ENCODE data around the gene RBCK1. TPM values are rescaled to one million over a fixed set of nuclear protein-coding genes. Genes with fewer than 3 reads are reported as not detected.

The RBCK1 gene
- total RNA-seq, result 55.2 TPM

DNA sequence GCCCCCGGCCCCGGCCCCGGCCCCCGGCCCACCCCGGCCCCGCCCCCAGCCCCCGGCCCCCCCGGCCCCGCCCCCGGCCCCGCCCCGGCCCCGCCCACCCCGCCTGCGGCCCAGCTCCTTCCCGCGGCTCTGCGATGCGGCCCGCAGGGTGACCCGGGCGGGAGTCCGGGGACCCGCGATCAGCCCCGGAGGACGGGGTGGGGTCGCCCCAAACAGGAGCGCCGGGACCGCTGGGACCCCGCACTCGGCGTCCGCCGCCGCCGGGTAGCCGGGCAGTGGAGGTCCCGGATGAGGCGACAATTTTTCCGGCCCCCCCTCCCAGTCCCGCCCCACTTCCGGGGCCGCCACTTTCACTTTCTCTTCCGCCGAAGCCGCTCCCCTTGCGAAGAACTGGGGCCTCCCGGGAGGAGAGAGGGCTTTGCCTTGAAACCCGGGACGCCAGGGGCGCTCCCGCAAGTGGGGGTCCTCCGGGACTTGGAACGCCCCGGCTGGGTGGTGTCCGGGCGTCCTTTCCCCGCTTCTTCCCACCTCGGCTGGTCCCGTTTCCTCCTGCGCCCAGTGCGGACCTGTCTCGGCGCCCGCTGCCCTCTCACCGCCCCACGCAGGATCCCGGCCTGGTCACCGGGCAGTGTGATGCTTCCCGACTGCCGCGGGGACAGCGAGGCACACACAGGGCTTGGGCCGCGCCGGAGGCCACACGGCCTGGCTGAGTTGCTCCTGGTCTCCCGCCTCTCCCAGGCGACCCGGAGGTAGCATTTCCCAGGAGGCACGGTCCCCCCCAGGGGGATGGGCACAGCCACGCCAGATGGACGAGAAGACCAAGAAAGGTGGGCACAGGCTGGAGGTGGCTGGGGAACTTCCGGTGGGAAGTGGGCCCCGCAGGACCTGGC, at the start of gene RBCK1:
RBCK1 (plus strand) TSS at position 347 of the 890 bp plus-strand sequence; CDS start at position 806, 459 bp downstream.
- ATAC-seq, result peak; percentile 76

DNA sequence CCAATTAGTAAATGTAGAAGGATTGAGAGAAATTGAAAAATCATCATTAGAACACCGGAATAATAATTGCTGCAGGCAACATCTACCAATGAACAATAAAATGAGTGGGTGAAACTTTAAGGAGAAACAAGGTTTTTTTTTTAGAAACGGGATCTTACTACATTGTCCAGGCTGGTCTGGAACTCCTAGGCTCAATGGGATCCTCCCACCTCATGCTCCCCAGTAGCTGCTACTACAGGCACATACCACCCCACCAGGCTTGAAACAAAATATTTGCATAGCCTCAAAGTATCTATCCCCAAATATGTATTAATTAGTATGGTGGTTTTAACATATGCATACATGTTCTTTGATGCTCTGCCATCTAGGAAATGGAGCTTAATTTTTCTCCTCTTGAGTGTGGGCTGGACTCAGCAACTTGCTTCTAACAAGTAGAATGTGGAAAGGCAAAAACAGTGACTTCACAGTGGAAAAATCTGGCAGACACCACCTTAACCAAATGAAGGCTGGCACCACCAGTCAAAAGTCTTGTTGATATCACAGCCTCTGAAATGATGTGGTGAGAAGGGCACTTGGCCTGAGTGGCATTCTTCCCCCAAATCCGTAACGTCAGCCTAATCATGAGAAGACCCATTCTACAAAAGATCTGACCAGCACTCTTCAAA, 49.1 kb upstream of the RBCK1 start:
- no peak for ATAC-seq

DNA sequence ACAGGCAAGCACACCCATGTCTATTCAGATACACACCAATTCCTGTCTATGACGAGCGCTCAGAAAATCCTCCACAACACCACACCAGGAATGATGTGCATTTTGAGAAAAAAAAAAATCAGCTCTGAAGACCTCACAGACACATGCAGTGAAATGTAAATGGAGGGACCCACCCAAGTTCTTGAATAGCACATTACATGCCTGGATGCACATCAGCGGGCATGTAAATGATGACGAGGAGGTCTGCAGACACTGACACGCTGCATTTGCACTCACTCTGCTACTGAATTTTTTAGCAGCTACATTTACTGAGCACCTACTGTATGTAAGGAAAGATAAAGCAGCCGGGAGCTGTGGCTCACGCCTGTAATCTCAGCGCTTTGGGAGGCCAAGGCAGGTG, 46.5 kb upstream of the RBCK1 start:
- ATAC-seq, result no peak

DNA sequence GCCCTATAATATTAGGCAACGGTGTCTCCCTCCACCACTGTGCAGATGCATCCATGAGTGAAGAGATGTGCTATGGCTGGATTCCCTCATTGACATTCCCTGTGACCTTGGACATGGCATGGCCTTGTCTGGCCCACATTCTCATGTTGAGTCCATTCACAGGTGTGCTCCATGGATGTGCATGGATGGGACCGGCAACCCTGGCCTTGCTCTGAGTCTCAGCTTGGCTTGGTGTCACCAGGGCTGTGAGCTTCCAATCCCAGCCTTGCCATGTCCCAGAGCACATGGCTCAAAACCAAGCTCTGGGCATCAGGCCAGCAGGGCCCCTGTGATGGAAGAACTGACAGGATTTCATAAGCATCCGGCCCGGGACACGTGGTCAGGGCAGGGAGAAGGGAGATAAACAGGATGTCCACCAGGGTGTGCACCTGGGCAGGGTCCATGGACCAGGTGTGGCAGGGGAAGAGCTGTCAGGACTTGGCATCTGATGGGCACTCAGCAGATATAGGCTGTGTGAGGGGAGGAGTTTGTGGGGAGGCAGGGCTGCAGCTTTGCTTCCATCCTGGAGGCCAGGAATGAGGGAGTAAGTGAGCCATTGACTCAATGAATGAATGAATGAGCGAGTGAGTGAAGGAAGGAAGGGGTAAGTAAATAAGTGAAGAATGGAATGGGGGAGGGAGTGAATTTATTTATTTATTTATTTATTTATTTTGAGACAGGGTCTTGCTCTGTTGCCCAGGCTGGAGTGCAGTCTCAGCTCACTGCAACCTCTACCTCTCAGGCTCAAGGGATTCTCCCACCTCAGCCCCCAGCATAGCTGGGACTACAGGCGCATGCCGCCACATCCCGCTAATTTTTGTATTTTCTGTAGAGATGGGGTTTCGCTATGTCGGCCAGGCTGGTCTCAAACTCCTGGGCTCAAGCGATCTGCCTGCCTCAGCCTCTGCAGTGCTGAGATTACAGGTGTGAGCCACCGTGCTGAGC, 45.5 kb upstream of the RBCK1 start:
- ATAC-seq, result peak; percentile 88

DNA sequence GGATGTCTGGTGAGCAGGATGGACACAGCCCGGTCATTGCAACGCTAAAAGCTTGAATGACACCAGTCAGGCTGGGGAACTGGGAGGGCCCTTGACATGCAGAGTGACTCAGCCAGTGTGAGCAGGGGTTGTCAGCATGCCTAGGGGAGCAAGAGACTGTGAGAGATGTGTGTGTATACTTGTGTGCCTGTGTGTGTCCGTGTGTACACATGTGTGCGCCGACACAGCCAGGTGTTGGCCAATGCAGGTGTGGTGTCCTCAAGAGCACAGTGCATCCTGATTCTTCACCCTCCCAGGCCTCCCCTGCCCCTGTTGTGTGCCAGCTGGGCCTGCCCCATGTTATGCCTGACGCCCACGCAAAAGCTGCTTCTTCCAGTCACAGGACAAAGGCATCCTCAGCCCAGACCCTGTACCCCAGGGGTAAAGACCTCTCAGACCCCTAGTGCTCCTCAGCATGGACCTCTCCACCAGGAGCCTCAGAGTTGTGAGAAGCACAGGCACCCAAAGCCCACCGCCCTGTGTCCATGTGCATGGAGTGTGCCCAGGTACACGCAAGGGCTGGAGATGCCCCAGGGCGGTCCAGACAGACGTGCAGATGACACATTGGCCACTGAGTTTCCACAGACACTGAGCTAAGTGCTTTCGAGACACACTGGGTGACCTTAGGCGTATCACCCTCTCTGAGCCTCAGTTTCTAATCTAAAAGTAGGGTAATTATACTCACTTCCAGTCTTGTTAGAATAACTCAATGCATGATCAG, 44.6 kb upstream of the RBCK1 start:
- peak; percentile 64 for ATAC-seq

DNA sequence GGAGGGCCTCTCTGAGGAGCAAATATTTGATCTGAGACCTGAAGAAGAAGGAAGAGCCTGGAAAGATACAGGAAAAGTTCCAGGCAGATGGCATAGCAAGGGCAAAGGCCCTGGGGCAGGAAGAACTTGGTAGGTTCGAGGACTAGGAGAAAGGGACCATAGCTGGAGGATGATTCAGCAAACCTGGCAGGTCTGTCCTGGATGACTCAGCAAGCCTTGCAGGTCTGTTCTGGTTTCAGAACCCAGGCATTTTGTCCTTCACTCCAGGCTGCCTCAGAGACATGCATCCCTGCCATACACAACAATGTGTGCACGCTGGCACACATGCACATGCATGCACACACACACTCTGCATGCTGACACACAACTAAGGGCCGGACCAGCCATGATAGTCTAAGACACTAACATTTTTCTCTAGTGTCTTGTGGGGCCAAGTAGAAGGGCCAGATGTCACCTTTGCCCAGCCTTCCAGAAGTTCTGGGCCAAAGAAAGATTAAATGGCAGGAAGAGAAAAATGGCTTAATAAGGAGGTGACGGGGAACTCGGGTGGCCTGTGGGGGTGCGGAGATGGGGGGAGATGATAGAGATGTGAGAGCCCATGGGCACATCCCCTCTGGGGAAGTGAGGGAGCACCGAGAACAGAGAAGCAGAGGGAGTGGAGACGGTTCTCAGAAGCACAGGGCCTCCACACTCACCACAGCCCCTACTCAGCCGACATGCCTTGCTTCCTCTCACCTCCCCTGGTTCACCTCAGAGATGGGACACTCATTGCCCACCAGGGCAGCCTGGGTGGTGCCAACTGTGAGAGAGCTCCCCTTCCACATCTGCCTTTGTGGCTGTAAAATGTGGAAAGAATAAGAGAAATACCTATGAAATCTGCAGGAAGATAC, 42.9 kb upstream of the RBCK1 start:
- ATAC-seq, result peak; percentile 57

DNA sequence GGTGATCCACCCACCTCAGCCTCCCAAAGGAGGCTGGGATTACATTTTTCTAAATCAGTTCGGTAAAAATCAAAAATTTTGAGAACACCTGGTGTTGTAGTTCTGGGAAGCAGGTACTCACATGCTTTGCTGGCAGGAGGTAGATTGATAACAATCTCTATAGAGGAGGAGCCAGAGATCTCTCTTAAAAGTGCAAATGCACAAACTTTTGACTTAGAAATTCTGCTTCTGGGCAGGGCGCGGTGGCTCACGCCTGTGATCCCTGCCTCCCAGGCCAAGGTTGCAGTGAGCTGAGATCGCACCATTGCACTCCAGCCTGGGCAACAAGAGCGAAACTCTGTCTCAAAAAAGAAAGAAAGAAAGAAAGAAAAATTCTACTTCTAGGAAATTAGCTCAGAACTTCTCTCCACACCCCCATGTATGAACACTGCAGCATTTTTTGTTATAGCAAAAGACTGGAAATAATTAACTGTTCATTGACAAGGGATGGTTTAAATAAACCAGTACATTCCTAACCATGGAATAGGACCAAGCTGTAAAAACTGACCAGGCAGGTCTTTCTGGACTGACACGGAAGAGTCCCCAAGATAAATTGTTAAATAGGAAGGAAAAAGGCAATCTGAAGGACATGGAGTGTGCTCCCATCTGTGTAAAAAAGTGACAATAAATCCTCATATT, 41.9 kb upstream of the RBCK1 start:
- no peak for ATAC-seq

DNA sequence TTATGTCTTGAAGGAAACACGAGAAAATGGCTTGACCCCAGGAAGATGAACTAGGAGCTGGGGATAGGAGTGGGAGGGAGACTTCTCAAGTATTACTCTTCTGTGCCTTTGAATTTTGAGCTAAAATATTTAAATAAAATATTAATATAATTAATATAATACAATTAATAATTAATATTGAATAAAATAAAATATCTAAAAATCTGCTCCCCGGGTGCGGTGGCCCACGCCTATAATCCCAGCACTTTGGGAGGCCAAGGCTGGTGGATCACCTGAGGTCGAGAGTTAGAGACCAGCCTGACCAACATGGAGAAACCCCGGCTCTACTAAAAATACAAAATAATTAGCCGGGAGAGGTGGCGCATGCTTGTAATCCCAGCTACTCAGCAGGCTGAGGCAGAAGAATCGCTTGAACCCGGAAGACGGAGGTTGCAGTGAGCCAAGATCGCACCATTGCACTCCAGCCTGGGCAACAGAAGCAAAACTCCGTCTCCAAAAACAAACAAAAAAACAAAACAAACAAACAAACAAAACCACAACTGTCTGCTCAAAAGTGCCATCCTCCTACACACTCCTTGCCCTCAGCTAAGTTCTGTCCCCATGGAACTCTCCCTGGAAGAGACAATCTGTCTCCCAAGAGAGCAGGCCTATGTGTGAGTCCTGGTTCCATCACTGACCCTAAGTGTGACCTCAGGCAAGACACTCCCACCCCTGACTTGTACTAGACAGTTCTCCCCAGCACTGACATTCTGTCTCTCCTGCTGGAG, 41.2 kb upstream of the RBCK1 start:
- no peak for ATAC-seq

DNA sequence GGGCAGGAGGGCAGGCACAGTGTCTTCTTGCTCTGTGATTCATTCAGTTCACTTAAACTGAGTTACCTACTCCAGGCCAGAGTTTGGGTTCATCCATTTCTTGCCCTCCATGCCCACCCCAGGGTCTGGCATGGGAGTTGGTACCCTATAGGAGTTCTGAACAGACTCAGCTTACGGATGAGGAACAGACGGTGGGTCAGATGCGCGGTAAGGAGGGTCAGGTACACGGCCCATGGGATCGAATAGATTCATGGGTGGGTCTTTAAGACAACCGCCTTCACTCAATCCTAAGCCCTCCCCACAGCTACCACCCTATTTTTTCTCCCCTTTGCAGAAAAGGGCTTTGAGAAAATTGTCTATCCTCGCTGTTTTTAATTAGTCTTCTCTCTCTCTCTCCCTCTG, 40.6 kb upstream of the RBCK1 start:
- ATAC-seq, result no peak

DNA sequence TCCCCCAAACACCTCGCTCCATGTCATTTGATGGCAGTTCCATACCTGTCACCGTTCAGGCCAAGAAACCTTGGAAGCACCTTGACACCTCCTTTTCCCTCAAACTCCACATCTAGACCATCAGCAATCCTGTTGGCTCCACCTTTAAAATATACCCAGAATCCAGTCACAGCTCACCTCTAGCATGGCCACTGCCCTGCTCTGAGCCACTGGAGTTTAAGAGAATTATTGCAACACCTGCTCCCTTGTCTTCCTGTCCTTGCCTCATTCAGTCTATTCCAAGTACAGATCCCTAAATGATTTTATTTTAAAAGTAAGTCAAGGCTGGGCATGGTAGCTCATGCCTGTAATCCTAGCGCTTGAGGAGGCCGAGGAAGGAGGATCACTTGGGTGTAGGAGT, 39.2 kb upstream of the RBCK1 start:
- no peak for ATAC-seq

DNA sequence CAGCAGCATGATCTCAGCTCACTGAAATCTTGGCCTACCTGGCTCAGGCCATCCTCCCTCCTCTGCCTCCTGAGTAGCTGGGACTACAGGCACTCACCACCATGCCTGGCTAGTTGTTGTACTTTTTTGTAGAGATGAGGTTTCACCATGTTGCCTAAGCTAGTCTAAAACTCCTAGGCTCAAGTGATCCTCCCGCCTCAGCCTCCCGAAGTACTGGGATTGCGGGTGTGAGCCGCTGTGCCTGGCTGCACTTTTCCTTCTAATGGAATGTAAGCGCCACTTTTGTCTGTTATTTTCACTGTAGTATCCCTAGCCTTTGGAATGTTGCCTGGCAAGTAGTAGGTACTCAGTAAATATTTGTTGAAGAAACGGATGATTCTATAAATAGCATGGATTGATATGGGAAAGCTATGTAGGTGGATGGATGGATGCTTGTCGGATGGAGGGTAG, 37.9 kb upstream of the RBCK1 start:
- ATAC-seq, result no peak

DNA sequence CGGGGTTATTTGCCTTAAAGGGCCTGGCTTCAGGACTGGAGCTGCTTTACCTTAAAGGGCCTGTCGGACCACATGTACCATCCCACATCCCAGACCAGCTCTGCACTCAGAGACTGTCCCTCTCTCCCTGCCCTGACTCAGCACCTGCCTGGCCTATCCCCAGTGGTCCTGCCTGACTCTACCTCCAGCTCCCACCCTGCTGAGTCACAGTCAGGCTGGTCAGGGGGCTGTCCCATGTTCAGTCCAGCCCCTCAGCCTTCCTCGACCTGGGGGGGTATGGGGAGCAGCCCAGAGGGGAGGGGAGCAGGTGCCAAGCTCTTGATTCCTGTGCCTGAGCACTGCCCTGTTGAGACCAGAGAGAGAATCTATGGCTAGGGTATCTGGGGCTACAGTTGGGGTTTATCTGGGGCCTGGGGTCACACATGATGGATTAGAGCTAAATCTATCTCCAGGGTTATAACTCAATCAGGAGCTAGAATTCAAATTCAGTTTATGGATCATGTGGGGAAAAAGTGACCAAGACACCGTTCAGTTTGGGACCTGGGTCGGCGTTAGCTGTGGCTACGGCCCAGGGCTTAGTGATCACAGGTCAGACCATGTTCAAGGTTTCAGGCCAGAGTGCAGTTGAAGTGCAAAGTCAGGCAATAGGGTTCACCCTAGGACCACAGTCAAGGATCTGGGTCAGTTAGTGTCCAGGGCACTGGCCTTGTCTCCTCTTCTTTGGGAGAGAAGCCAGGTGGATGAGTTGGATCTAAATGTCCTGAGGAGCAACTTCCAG, 36.9 kb upstream of the RBCK1 start:
- ATAC-seq, result peak; percentile 4

DNA sequence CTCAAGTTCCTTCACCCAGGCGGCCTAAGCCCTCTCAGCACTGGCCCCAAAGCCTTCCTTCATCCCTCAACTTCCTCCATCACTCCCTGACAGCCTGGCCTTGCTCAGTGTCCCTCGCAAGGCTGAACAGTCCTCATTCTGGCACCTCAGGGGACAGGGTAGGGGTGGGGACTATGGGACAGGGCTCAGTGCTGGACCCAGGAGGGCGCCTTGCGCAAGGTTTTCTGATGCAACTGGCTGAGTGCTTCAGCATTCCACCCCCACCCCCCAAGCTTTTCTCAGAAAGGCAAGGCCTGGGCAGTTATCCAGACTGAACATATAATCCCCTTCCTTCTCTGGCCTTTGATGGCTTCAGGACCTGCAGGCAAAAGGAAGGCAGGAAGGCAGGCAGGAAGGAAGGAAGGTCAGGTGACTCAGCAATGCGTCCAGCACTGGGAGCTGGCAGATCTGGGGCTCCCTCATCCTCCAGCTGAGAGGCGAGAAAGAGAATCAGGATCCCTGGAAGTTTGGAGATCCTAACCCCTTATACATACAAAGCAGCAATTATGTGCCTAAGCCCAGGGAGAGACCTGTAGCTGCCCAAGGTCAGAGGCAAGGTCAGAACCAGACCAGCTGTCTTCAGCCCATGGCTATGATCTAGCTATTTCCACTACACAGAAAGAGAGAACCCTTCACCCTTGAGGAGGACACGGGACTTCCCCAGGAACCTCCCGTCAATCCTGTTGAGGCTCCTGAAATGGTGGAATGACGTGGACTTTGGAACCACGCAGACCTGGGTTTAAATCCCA, 36.1 kb upstream of the RBCK1 start:
- peak; percentile 66 for ATAC-seq

DNA sequence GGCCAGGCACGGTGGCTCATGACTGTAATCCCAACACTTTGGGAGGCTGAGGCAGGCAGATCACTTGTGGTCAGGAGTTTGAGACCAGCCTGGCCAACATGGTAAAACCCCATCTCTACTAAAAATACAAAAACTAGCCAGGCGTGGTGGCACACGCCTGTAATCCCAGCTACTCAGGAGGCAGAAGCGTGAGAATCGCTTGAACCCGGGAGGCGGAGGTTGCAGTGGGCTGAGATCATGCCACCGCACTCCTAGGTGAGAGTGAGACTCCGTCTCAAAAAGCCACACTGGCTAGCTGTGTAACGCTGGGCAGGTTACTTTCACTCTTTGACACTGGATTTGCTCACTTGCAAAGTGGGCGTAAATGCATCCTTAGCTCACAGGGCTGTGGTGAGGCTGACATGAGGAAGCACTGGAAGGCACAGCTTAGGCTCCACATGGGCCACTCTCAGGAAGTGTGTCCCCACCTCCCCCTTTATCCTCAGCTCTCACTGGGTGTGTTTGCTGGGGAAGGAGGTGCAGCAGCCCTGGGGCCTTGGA, 35.5 kb upstream of the RBCK1 start:
- peak; percentile 37 for ATAC-seq

DNA sequence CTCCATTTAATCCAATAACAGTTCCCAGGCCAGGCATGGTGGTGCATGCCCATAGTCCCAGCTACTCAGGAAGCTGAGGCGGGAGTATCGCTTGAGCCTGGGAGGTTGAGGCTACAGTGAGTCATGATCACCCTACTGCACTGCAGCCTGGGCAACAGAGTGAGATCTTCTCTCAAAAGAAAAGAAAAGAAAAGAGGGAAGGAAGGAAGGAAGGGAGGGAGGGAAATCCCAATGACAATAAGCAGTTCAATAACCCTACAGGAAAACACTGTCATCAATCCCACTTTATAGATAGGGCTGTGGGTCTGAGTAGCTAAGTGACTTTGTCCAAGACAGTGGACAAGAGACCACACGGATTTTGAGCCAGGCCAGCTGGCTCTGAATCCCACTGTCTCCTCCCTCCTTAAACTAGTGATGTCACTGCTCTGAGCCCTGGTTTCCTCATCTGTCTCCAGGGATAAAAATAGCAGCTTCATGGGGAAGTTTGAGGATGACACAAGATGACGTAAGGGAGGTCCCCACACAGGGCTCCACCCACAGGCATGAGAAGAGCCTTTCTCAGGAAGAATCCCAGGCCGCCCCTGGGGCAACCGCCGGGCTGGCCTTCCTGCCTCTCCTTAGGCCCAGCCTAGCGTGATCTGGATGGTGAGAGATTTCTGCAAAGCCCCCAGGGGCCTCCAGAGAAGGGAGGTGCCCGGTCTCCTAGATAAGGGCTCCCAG, 34.8 kb upstream of the RBCK1 start:
- peak; percentile 68 for ATAC-seq

DNA sequence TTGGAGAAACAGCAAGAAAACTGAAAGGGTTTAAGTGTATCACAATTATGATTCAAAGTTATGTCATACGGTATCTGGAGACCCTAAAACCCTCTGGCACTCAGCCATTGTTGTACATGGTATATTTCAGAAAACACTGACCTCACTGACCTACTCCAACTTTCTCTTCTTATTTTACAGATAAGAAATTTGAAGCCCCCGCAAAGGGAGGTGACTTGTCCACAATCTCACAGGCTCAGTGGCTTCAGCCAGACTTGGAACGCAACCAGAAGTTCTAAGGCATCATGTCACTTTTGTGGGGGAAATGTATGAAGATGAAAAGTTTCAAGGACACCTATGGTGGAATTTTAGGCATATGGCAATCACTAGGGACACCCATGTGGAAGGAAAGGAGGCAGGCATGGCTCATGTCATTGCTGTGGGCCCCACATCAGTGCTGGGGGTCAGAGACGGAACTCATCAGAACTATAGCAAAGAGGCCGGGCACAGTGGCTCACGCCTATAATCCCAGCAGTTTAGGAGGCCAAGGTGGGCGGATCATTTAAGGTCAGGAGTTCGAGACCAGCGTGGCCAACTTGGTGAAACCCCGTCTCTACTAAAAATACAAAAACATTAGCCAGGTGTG, 32.7 kb upstream of the RBCK1 start:
- no peak for ATAC-seq

Measured in esophagus mucosa (tissue), 1 donor.